H9 (cell line): Measurements from ENCODE around the gene TLX2. TPM values are rescaled to one million over a fixed set of nuclear protein-coding genes. Genes with fewer than 3 reads are reported as not detected.
A peak's percentile ranks its signal among the peaks of the same experiment; 100 is the strongest.

ENCODE experiments used
- DNase-seq: peaks from one replicate; pipeline ENCODE4 v3.0.0-alpha.2; 2017
- H2AFZ ChIP-seq: one replicate; pipeline ENCODE4 v1.6.1; 2013; ENCODE audit warnings: mild to moderate bottlenecking, low read length, control low read depth, moderate library complexity
- H2AK5ac ChIP-seq: 2 replicates; pipeline ENCODE4 v1.6.1; 2013; ENCODE audit warnings: low read length, control low read depth, mixed read lengths; ENCODE audit not compliant: insufficient read length
- H2BK120ac ChIP-seq: one replicate; pipeline ENCODE4 v1.6.1; 2013; ENCODE audit warnings: low read depth, mild to moderate bottlenecking, low read length, control low read depth, inconsistent platforms; ENCODE audit not compliant: poor library complexity, severe bottlenecking
- H2BK12ac ChIP-seq: 2 replicates; pipeline ENCODE4 v1.6.1; 2013; ENCODE audit warnings: low read length, control low read depth, mixed read lengths, low read depth; ENCODE audit not compliant: insufficient read length
- H2BK15ac ChIP-seq: 2 replicates; pipeline ENCODE4 v1.6.1; 2013; ENCODE audit warnings: low read depth, low read length, control low read depth
- H2BK20ac ChIP-seq: one replicate; pipeline ENCODE4 v1.6.1; 2013; ENCODE audit warnings: low read depth, mild to moderate bottlenecking, low read length, control low read depth, inconsistent platforms; ENCODE audit not compliant: poor library complexity, severe bottlenecking
- H2BK5ac ChIP-seq: 2 replicates; pipeline ENCODE4 v1.6.1; 2013; ENCODE audit warnings: low read length, control low read depth, mixed read lengths; ENCODE audit not compliant: insufficient read length
- H3K14ac ChIP-seq: 2 replicates; pipeline ENCODE4 v1.6.1; 2013; ENCODE audit warnings: low read length, control low read depth; ENCODE audit not compliant: insufficient read depth
- H3K18ac ChIP-seq: 2 replicates; pipeline ENCODE4 v1.6.1; 2013; ENCODE audit warnings: low read depth, mild to moderate bottlenecking, mixed read lengths, low read length, control low read depth; ENCODE audit not compliant: insufficient read length
- H3K23ac ChIP-seq: 2 replicates; pipeline ENCODE4 v1.6.1; 2013; ENCODE audit warnings: low read length, control low read depth, mixed read lengths, low read depth; ENCODE audit not compliant: insufficient read length
- H3K23me2 ChIP-seq: 2 replicates; pipeline ENCODE4 v1.6.1; 2013; ENCODE audit warnings: low read depth, mild to moderate bottlenecking, mixed read lengths, low read length, control low read depth; ENCODE audit not compliant: insufficient read length, poor library complexity, severe bottlenecking
- H3K27ac ChIP-seq: 2 replicates; pipeline ENCODE4 v1.5.1; 2013; ENCODE audit warnings: low read length, control low read depth, mixed read lengths, low read depth; ENCODE audit not compliant: insufficient read length
- H3K27me3 ChIP-seq: 2 replicates; pipeline ENCODE4 v1.6.1; 2013; ENCODE audit warnings: low read length, control low read depth, inconsistent platforms; ENCODE audit not compliant: insufficient read depth
- H3K4ac ChIP-seq: 2 replicates; pipeline ENCODE4 v1.6.1; 2013; ENCODE audit warnings: low read depth, mild to moderate bottlenecking, control low read depth, inconsistent platforms, low read length, moderate library complexity
- H3K4me1 ChIP-seq: 2 replicates; pipeline ENCODE4 v1.6.1; 2013; ENCODE audit warnings: low read length, control low read depth, inconsistent platforms; ENCODE audit not compliant: insufficient read depth
- H3K4me2 ChIP-seq: 2 replicates; pipeline ENCODE4 v1.6.1; 2013; ENCODE audit warnings: low read length, control low read depth, mixed read lengths; ENCODE audit not compliant: insufficient read length, insufficient read depth
- H3K56ac ChIP-seq: 2 replicates; pipeline ENCODE4 v1.6.1; 2013; ENCODE audit warnings: low read depth, mild to moderate bottlenecking, mixed read lengths, low read length, control low read depth; ENCODE audit not compliant: insufficient read length
- H3K79me1 ChIP-seq: 2 replicates; pipeline ENCODE4 v1.6.1; 2013; ENCODE audit warnings: low read depth, mild to moderate bottlenecking, moderate library complexity, low read length, control low read depth, inconsistent platforms; ENCODE audit not compliant: insufficient read depth, poor library complexity, severe bottlenecking
- H3K79me2 ChIP-seq: 2 replicates; pipeline ENCODE4 v1.6.1; 2013; ENCODE audit warnings: low read length, control low read depth, inconsistent platforms; ENCODE audit not compliant: insufficient read depth
- H3K9ac ChIP-seq: 2 replicates; pipeline ENCODE4 v1.6.1; 2013; ENCODE audit warnings: low read length, control low read depth, mixed read lengths; ENCODE audit not compliant: insufficient read length; ENCODE audit errors: extremely low read depth
- H3K9me3 ChIP-seq: one replicate; pipeline ENCODE4 v1.6.1; 2013; ENCODE audit warnings: low read depth, low read length, inconsistent platforms; ENCODE audit not compliant: control insufficient read depth
- H3T11ph ChIP-seq: one replicate; pipeline ENCODE4 v1.6.1; 2013; ENCODE audit warnings: mild to moderate bottlenecking, low read length, control low read depth, inconsistent platforms
- H4K20me1 ChIP-seq: one replicate; pipeline ENCODE4 v1.6.1; 2013; ENCODE audit not compliant: control insufficient read depth, insufficient read length, insufficient read depth
- H4K5ac ChIP-seq: 2 replicates; pipeline ENCODE4 v1.6.1; 2013; ENCODE audit warnings: low read depth, mild to moderate bottlenecking, mixed read lengths, low read length, control low read depth; ENCODE audit not compliant: insufficient read length
- H4K8ac ChIP-seq: replicated peaks from 2 replicates; pipeline ENCODE4 v1.6.1; 2013; ENCODE audit warnings: low read length, control low read depth, mixed read lengths, low read depth; ENCODE audit not compliant: insufficient read length
- H4K91ac ChIP-seq: 2 replicates; pipeline ENCODE4 v1.6.1; 2013; ENCODE audit warnings: low read depth, mild to moderate bottlenecking, moderate library complexity, mixed read lengths, low read length, control low read depth; ENCODE audit not compliant: insufficient read length
- H3K27ac Mint-ChIP-seq, 3 experiments: 2 replicates in 2 of 3; 3 replicates in 1 of 3; pipeline ENCODE4 v1.8.0; 2020 to 2021; ENCODE audit warnings: mixed read lengths in 3 of 3, mild to moderate bottlenecking in 1 of 3, moderate library complexity in 1 of 3
- H3K27me3 Mint-ChIP-seq: 2 replicates; pipeline ENCODE4 v1.8.0; 2021; ENCODE audit warnings: low read depth, mild to moderate bottlenecking, moderate library complexity, mixed read lengths
- H3K36me3 Mint-ChIP-seq, 3 experiments: 2 replicates in 2 of 3; 3 replicates in 1 of 3; pipeline ENCODE4 v1.8.0; 2020 to 2021; ENCODE audit warnings: low read depth in 3 of 3, mixed read lengths in 3 of 3; ENCODE audit not compliant: insufficient read depth in 1 of 3
- H3K4me1 Mint-ChIP-seq, 2 experiments: 2 replicates each; pipeline ENCODE4 v1.8.0; 2020; ENCODE audit warnings: mixed read lengths in 2 of 2
- H3K4me3 Mint-ChIP-seq, 2 experiments: 2 replicates in 1 of 2; 3 replicates in 1 of 2; pipeline ENCODE4 v1.8.0; 2020 to 2021; ENCODE audit warnings: mild to moderate bottlenecking in 2 of 2, mixed read lengths in 2 of 2, moderate library complexity in 1 of 2
- H3K9me3 Mint-ChIP-seq, 2 experiments: 2 replicates in 1 of 2; 3 replicates in 1 of 2; pipeline ENCODE4 v1.8.0; 2020; ENCODE audit warnings: mild to moderate bottlenecking in 2 of 2, mixed read lengths in 2 of 2, moderate library complexity in 1 of 2
- CTCF ChIP-seq: fragments of 200-600 bp; sonication (generic); conservative IDR thresholded peaks from 3 replicates; pipeline ENCODE4 v1.8.0; 2021; ENCODE audit warnings: antibody characterized with exemption, mild to moderate bottlenecking
- WGBS: extraction: QIAGEN DNeasy Blood & Tissue Kit; methylation state at CpG from one replicate; pipeline ENCODE4 v1.1.7; 2013; ENCODE audit warnings: missing lambda C conversion rate, low lambda C conversion rate, mixed read lengths; ENCODE audit not compliant: insufficient read length; ENCODE audit errors: extremely low coverage; 5-methylcytosine and 5-hydroxymethylcytosine counted together
- total RNA-seq: library from RNA; stranded (reverse); gene quantifications from 2 replicates; pipeline ENCODE4 v1.2.1, GENCODE V29; 2021

The TLX2 gene
- total RNA-seq, 1 experiment from 2014 or later: 0.20 TPM

- H3K4me1 Mint-ChIP-seq: peaks cover 11 to 12% of the 10 kb centered on the region in 2 experiments
- Histone ChIP-seq H3K4me1 (no peaks in the 10 kb centered on the region), H3K27ac (no peak overlapping the region), H3K9ac (no peak overlapping the region), H3K27me3 (no peaks in the 10 kb centered on the region), H3K4me2 (no peak overlapping the region), H2AK5ac (no peak overlapping the region), H2BK15ac (no peak overlapping the region), H3K4ac (no peak overlapping the region), H4K91ac (no peak overlapping the region), H3K18ac (no peak overlapping the region), H3T11ph (no peak overlapping the region), H3K14ac (no peak overlapping the region), H2BK120ac (no peak overlapping the region), H4K8ac (no peak overlapping the region), H3K23me2 (peaks cover 8% of the 10 kb centered on the region), H4K20me1 (no peaks in the 10 kb centered on the region), H3K56ac (no peak overlapping the region), H3K23ac (no peak overlapping the region), H2BK12ac (no peak overlapping the region), H4K5ac (no peak overlapping the region), H3K79me2 (no peaks in the 10 kb centered on the region), H2AFZ (no peak overlapping the region), H3K79me1 (no peaks in the 10 kb centered on the region), H3K9me3 (no peaks in the 10 kb centered on the region), H2BK5ac (no peak overlapping the region), H2BK20ac (no peak overlapping the region)
- DNase-seq: no peak
- H3K27ac Mint-ChIP-seq: no peak overlapping the region
- no peak for TF ChIP-seq CTCF
- peaks cover 13 to 31% (median 23%) of the 10 kb centered on the region in 3 experiments for H3K36me3 Mint-ChIP-seq
- H3K9me3 Mint-ChIP-seq: no peaks in the 10 kb centered on the region; a peak in 1 of 5 replicates
- H3K4me3 Mint-ChIP-seq: peak overlapping the region in 1 of 2 experiments; percentile 23; a peak in 1 of 5 replicates
- no CpG with 5 or more reads among the region's 6 CpGs for WGBS
- peaks cover 3% of the 10 kb centered on the region for H3K27me3 Mint-ChIP-seq
These were observed 39.8 kb upstream of the TLX2 start for GRCh38 chr2:74474481-74474880.
